ENCODE data around the gene MAP2K3. TPM values are rescaled to one million over a fixed set of nuclear protein-coding genes. Genes with fewer than 3 reads are reported as not detected.

Gene MAP2K3
- total RNA-seq, 6 donors from 2014 or later: 45.1 to 134 (median 79.5) TPM

GRCh38 chr17:21357696-21358656 is 73.5 kb downstream of the MAP2K3 start:
- DNase-seq (no peak), ATAC-seq (ENCODE audit: low FRiP score in 2 of 2) (no peak)
- Histone ChIP-seq H3K4me3 (no peak overlapping the region), H3K27me3 (no peaks in the 10 kb centered on the region), H3K9me3 (no peaks in the 10 kb centered on the region), H3K36me3 (no peaks in the 10 kb centered on the region), H3K4me1 (peaks cover 5 to 14% (median 8%) of the 10 kb centered on the region in 4 donors), H3K27ac (no peak overlapping the region)
- 56 to 70% methylated on average over 3 to 10 of the region's 10 CpGs for WGBS, 2 donors
- TF ChIP-seq POLR2A (IDR thresholded peaks at IDR 0.05) (no peak), CTCF (IDR thresholded peaks at IDR 0.05) (no peak), POLR2AphosphoS5 (IDR thresholded peaks at IDR 0.05) (no peak), EP300 (IDR thresholded peaks at IDR 0.05) (no peak)

- no peaks in the 10 kb centered on the region for H3K27me3 ChIP-seq
- 56 to 61% methylated on average over 7 to 12 of the region's 12 CpGs for WGBS, 2 donors
- no peak overlapping the region for H3K27ac ChIP-seq
- TF ChIP-seq POLR2A (IDR thresholded peaks at IDR 0.05) (no peak), EP300 (IDR thresholded peaks at IDR 0.05) (peak in 1 of 4 donors; percentile 33)
- peaks cover 5 to 14% (median 8%) of the 10 kb centered on the region in 4 donors for H3K4me1 ChIP-seq
- no peaks in the 10 kb centered on the region for H3K36me3 ChIP-seq
- H3K9me3 ChIP-seq: no peaks in the 10 kb centered on the region
- no peak for DNase-seq
- no peak overlapping the region for H3K4me3 ChIP-seq
- ATAC-seq (ENCODE audit: low FRiP score in 2 of 2): peak; percentile 65 to 86
Observed at GRCh38 chr17:21358682-21359482, 74.4 kb downstream of the MAP2K3 start.

GRCh38 chr17:21359483-21359840 is 75.0 kb downstream of the MAP2K3 start:
- Histone ChIP-seq H3K27me3 (no peaks in the 10 kb centered on the region), H3K9me3 (no peaks in the 10 kb centered on the region), H3K4me1 (peaks cover 5 to 14% (median 8%) of the 10 kb centered on the region in 4 donors), H3K36me3 (no peaks in the 10 kb centered on the region), H3K4me3 (no peak overlapping the region), H3K27ac (no peak overlapping the region)
- TF ChIP-seq POLR2A (IDR thresholded peaks at IDR 0.05): no peak
- 81 to 82% methylated on average over 9 of the region's 9 CpGs for WGBS, 2 donors
- DNase-seq (no peak), ATAC-seq (ENCODE audit: low FRiP score in 2 of 2) (peak in 1 of 2 donors; percentile 2)

- DNase-seq (no peak), ATAC-seq (ENCODE audit: low FRiP score in 2 of 2) (no peak)
- Histone ChIP-seq H3K27ac (no peak overlapping the region), H3K36me3 (no peaks in the 10 kb centered on the region), H3K27me3 (no peaks in the 10 kb centered on the region), H3K4me1 (peaks cover 5 to 14% (median 8%) of the 10 kb centered on the region in 4 donors), H3K4me3 (no peak overlapping the region), H3K9me3 (no peaks in the 10 kb centered on the region)
- 52 to 69% methylated on average over 7 of the region's 7 CpGs for WGBS, 2 donors
- TF ChIP-seq POLR2A (IDR thresholded peaks at IDR 0.05): no peak
- TF ChIP-seq CTCF (IDR thresholded peaks at IDR 0.05): no peak
Observed at GRCh38 chr17:21360048-21360447, 75.5 kb downstream of the MAP2K3 start.

- 76 to 82% methylated on average over 5 of the region's 5 CpGs for WGBS, 2 donors
- H3K9me3 ChIP-seq: no peaks in the 10 kb centered on the region
- no peak overlapping the region for H3K4me3 ChIP-seq
Observed at GRCh38 chr17:21361020-21361809, 76.7 kb downstream of the MAP2K3 start.

More at GRCh38 chr17:21361020-21361809, 76.7 kb downstream of the MAP2K3 start:
- DNase-seq (no peak), ATAC-seq (ENCODE audit: low FRiP score in 2 of 2) (no peak)
- TF ChIP-seq POLR2AphosphoS5 (IDR thresholded peaks at IDR 0.05) (no peak), POLR2A (IDR thresholded peaks at IDR 0.05) (no peak), EP300 (IDR thresholded peaks at IDR 0.05) (no peak)
- peaks cover 5 to 14% (median 8%) of the 10 kb centered on the region in 4 donors for H3K4me1 ChIP-seq
- H3K27ac ChIP-seq: no peak overlapping the region
- H3K27me3 ChIP-seq: no peaks in the 10 kb centered on the region
- H3K36me3 ChIP-seq: no peaks in the 10 kb centered on the region
